ENCODE measurements around the gene PALD1. TPM values are rescaled to one million over a fixed set of nuclear protein-coding genes. Genes with fewer than 3 reads are reported as not detected.

PALD1 gene
- total RNA-seq, 1 experiment from 2014 or later, result 33.1 TPM

DNA sequence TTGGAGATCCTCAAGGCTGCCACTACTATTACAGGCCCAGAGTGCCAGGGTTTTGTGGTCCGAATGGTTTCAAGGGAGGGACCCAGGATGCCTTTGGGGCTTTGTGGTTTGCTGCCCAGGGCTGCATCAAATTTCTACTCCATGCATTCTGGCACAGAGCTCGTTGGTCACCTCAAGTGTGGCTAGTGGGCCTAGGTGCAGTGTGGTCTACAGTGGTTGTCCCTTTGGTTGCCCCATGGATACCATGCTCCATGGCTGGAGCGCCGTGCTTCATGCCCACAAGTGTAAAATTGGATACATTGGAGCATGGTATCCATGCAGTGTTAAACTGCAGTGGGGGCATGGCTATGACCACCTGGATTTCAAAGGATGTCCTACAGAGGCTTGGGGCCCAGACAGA, 129.4 kb downstream of the PALD1 start:
- H3K27me3 ChIP-seq (ENCODE audit: insufficient read depth, low read length), result no peaks in the 10 kb centered on the region
- H3K27ac ChIP-seq (ENCODE audit: low read depth, low read length), result no peak overlapping the region
- no peak for ATAC-seq
- CTCF ChIA-PET, result no interaction called here
- H4K20me1 ChIP-seq (ENCODE audit: insufficient read depth), result no peaks in the 10 kb centered on the region
- BruUV-seq (replicated peaks), result no TSS peak
- H3K79me2 ChIP-seq (ENCODE audit: insufficient read depth, low read length), result no peaks in the 10 kb centered on the region
- RAD21 ChIA-PET (ENCODE audit: low non-redundant PET in 1 of 2, low total read pairs in 2 of 2, uncharacterized antibody in 2 of 2, unreplicated experiment in 2 of 2), result no interaction called here
- H2AFZ ChIP-seq (ENCODE audit: low read depth, low read length, poor library complexity, severe bottlenecking), result no peak overlapping the region
- intact Hi-C loops (cut with micrococcal nuclease), result no loop called here
- H3K4me2 ChIP-seq (ENCODE audit: low read length), result no peak overlapping the region
- H3K36me3 ChIP-seq (ENCODE audit: control insufficient read depth in 1 of 2, insufficient read depth in 2 of 2, low read length in 2 of 2), result no peaks in the 10 kb centered on the region
- H3K9me2 ChIP-seq (ENCODE audit: insufficient read depth), result no peaks in the 10 kb centered on the region
- H3K9me3 ChIP-seq (ENCODE audit: control insufficient read depth in 1 of 2, insufficient read depth in 1 of 2, low read depth in 1 of 2, low read length in 2 of 2), result no peaks in the 10 kb centered on the region
- POLR2A ChIA-PET, result no interaction called here
- no peak for TF ChIP-seq CEBPB (IDR thresholded peaks at IDR 0.05; ENCODE audit: low read depth)
- TF ChIP-seq, protein P1, sequence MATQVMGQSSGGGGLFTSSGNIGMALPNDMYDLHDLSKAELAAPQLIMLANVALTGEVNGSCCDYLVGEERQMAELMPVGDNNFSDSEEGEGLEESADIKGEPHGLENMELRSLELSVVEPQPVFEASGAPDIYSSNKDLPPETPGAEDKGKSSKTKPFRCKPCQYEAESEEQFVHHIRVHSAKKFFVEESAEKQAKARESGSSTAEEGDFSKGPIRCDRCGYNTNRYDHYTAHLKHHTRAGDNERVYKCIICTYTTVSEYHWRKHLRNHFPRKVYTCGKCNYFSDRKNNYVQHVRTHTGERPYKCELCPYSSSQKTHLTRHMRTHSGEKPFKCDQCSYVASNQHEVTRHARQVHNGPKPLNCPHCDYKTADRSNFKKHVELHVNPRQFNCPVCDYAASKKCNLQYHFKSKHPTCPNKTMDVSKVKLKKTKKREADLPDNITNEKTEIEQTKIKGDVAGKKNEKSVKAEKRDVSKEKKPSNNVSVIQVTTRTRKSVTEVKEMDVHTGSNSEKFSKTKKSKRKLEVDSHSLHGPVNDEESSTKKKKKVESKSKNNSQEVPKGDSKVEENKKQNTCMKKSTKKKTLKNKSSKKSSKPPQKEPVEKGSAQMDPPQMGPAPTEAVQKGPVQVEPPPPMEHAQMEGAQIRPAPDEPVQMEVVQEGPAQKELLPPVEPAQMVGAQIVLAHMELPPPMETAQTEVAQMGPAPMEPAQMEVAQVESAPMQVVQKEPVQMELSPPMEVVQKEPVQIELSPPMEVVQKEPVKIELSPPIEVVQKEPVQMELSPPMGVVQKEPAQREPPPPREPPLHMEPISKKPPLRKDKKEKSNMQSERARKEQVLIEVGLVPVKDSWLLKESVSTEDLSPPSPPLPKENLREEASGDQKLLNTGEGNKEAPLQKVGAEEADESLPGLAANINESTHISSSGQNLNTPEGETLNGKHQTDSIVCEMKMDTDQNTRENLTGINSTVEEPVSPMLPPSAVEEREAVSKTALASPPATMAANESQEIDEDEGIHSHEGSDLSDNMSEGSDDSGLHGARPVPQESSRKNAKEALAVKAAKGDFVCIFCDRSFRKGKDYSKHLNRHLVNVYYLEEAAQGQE (IDR thresholded peaks at IDR 0.05; ENCODE audit: low read depth), result no peak
- no peak for TF ChIP-seq CBX3 (IDR thresholded peaks at IDR 0.05; ENCODE audit: low read depth)
- H3K9ac ChIP-seq (ENCODE audit: low read length), result no peak overlapping the region
- H3K4me3 ChIP-seq (replicated peaks in 1 of 2; ENCODE audit: low read depth in 1 of 2, low read length in 2 of 2), result no peak overlapping the region
- H3K4me1 ChIP-seq (ENCODE audit: control insufficient read depth in 1 of 2, insufficient read depth in 2 of 2, low read length in 2 of 2), result peaks cover 0 to 10% of the 10 kb centered on the region in 2 experiments; a peak in 2 of 4 replicates
- DNase-seq (ENCODE audit: low read depth, low spot score), result no peak

DNA sequence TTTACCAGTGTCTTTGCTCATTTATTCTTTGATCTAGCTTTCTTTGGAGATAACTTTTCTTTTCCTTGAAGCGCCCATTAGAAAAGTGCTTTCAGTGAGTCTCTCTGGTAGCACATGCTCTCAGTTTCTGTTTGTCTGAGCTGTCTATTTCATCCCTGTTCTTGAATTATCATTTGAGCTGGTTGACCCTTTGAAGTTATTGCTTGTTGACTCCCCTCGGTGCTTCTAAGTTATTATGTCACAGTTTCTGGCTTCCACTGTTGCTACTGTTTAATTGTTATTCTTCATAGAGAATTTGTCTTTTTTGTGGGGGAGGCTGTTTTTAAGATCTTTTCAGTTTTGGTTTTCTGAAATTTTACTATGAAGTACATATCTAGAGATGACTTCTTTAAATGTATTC, 135.4 kb downstream of the PALD1 start:
- RAD21 ChIA-PET (ENCODE audit: low non-redundant PET in 1 of 2, low total read pairs in 2 of 2, uncharacterized antibody in 2 of 2, unreplicated experiment in 2 of 2), result no interaction called here
- peaks cover 0 to 27% of the 10 kb centered on the region in 2 experiments; a peak in 1 of 4 replicates for H3K4me1 ChIP-seq (ENCODE audit: control insufficient read depth in 1 of 2, insufficient read depth in 2 of 2, low read length in 2 of 2)
- DNase-seq (ENCODE audit: low read depth, low spot score), result no peak
- CTCF ChIA-PET, result no interaction called here
- H3K27ac ChIP-seq (ENCODE audit: low read depth, low read length), result no peak overlapping the region
- no peaks in the 10 kb centered on the region for H3K79me2 ChIP-seq (ENCODE audit: insufficient read depth, low read length)
- H3K36me3 ChIP-seq (ENCODE audit: control insufficient read depth in 1 of 2, insufficient read depth in 2 of 2, low read length in 2 of 2), result no peaks in the 10 kb centered on the region
- no peaks in the 10 kb centered on the region for H4K20me1 ChIP-seq (ENCODE audit: insufficient read depth)
- H3K9me3 ChIP-seq (ENCODE audit: control insufficient read depth in 1 of 2, insufficient read depth in 1 of 2, low read depth in 1 of 2, low read length in 2 of 2), result no peaks in the 10 kb centered on the region
- intact Hi-C loops (cut with micrococcal nuclease), result no loop called here
- no peaks in the 10 kb centered on the region for H3K9me2 ChIP-seq (ENCODE audit: insufficient read depth)
- POLR2A ChIA-PET, result no interaction called here
- H3K4me2 ChIP-seq (ENCODE audit: low read length), result no peak overlapping the region
- H3K27me3 ChIP-seq (ENCODE audit: insufficient read depth, low read length), result no peaks in the 10 kb centered on the region
- no peak overlapping the region for H3K4me3 ChIP-seq (replicated peaks in 1 of 2; ENCODE audit: low read depth in 1 of 2, low read length in 2 of 2)
- no peak for ATAC-seq
- H3K9ac ChIP-seq (ENCODE audit: low read length), result no peak overlapping the region
- no TSS peak for BruUV-seq (replicated peaks)
- H2AFZ ChIP-seq (ENCODE audit: low read depth, low read length, poor library complexity, severe bottlenecking), result peak overlapping the region; percentile 56
- TF ChIP-seq, protein P2, sequence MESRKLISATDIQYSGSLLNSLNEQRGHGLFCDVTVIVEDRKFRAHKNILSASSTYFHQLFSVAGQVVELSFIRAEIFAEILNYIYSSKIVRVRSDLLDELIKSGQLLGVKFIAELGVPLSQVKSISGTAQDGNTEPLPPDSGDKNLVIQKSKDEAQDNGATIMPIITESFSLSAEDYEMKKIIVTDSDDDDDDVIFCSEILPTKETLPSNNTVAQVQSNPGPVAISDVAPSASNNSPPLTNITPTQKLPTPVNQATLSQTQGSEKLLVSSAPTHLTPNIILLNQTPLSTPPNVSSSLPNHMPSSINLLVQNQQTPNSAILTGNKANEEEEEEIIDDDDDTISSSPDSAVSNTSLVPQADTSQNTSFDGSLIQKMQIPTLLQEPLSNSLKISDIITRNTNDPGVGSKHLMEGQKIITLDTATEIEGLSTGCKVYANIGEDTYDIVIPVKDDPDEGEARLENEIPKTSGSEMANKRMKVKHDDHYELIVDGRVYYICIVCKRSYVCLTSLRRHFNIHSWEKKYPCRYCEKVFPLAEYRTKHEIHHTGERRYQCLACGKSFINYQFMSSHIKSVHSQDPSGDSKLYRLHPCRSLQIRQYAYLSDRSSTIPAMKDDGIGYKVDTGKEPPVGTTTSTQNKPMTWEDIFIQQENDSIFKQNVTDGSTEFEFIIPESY (IDR thresholded peaks at IDR 0.05; ENCODE audit: extremely low read depth, insufficient replicate concordance, low read length), result no peak
- TF ChIP-seq SP1 (IDR thresholded peaks at IDR 0.05; ENCODE audit: low read depth) (no peak), CEBPB (IDR thresholded peaks at IDR 0.05; ENCODE audit: low read depth) (no peak), EZH2 (IDR thresholded peaks at IDR 0.05) (no peak), ELF1 (IDR thresholded peaks at IDR 0.05; ENCODE audit: borderline replicate concordance, low read depth) (no peak), YY1 (IDR thresholded peaks at IDR 0.05; ENCODE audit: extremely low read depth, insufficient replicate concordance, low read depth, low read length) (no peak), POLR2A (IDR thresholded peaks at IDR 0.05; ENCODE audit: borderline replicate concordance, extremely low read depth, insufficient read depth, insufficient read length) (no peak), EZH2phosphoT487 (IDR thresholded peaks at IDR 0.05; ENCODE audit: borderline replicate concordance) (no peak), EGR1 (IDR thresholded peaks at IDR 0.05; ENCODE audit: low read depth) (no peak), JUND (IDR thresholded peaks at IDR 0.05) (no peak)
- TF ChIP-seq, protein P3, sequence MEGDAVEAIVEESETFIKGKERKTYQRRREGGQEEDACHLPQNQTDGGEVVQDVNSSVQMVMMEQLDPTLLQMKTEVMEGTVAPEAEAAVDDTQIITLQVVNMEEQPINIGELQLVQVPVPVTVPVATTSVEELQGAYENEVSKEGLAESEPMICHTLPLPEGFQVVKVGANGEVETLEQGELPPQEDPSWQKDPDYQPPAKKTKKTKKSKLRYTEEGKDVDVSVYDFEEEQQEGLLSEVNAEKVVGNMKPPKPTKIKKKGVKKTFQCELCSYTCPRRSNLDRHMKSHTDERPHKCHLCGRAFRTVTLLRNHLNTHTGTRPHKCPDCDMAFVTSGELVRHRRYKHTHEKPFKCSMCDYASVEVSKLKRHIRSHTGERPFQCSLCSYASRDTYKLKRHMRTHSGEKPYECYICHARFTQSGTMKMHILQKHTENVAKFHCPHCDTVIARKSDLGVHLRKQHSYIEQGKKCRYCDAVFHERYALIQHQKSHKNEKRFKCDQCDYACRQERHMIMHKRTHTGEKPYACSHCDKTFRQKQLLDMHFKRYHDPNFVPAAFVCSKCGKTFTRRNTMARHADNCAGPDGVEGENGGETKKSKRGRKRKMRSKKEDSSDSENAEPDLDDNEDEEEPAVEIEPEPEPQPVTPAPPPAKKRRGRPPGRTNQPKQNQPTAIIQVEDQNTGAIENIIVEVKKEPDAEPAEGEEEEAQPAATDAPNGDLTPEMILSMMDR (IDR thresholded peaks at IDR 0.05 in 2 of 3, conservative IDR thresholded peaks at IDR 0.05 in 1 of 3; ENCODE audit: borderline replicate concordance in 1 of 3, insufficient read depth in 1 of 3, low read depth in 2 of 3, low read length in 2 of 3), result no peak
- TF ChIP-seq, protein P4, sequence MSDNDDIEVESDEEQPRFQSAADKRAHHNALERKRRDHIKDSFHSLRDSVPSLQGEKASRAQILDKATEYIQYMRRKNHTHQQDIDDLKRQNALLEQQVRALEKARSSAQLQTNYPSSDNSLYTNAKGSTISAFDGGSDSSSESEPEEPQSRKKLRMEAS (IDR thresholded peaks at IDR 0.05), result no peak

Data from HCT116 (cell line).